Measurements from ENCODE around the gene TRIP6. TPM values are rescaled to one million over a fixed set of nuclear protein-coding genes. Genes with fewer than 3 reads are reported as not detected.
"Not testable (repeated sequence)": the region's sequence is repeated elsewhere in the genome, so short reads cannot be mapped to it uniquely, and the experiment has no call there.

Gene TRIP6
- total RNA-seq, 1 donor from 2014 or later = 99.9 TPM

DNA sequence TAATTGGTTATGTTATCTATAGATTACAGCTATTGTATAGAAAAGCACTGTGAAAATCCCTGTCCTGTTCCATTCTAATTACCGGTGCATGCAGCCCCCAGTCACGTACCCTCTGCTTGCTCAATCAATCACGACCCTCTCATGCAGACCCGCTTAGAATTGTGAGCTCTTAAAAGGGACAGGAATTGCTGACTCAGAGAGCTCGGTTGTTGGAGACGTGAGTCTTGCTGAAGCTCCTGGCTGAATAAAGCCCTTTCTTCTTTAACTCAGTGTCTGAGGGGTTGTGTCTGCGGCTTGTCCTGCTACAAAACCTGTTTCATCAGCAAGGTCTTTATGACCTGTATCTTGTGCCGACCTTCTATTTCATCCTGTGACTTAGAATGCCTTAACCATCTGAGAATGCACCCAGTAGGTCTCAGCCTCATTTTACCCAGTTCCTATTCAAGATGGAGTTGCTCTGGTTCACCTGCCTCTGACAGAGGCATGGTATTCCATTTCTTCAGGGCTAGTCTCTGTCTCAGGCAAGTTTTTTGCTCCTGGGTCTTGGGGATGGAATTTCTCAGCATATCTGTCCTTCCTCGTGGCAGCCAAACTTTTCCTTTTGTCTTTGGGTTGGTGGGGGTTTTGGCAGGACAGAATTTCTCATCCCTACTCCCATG, 52.7 kb downstream of the TRIP6 start:
- DNase-seq (ENCODE audit: low read depth); H3K9me3 ChIP-seq (ENCODE audit: insufficient read depth, low read depth, low read length); H2AFZ ChIP-seq (ENCODE audit: low read depth, low read length); H3K4me3 ChIP-seq (ENCODE audit: insufficient read depth, low read depth, low read length); H3K9ac ChIP-seq (ENCODE audit: low read length); H3K27ac Mint-ChIP-seq (ENCODE audit: unreplicated experiment); H3K27ac ChIP-seq (ENCODE audit: low read depth, low read length); H3K4me1 Mint-ChIP-seq (ENCODE audit: low read depth, unreplicated experiment); H3K36me3 Mint-ChIP-seq (ENCODE audit: low read depth, unreplicated experiment); H4K20me1 ChIP-seq (ENCODE audit: insufficient read depth, low read length); H3K9me3 Mint-ChIP-seq (ENCODE audit: unreplicated experiment); H3K4me3 Mint-ChIP-seq (ENCODE audit: unreplicated experiment); FAIRE-seq; H3K36me3 ChIP-seq (ENCODE audit: insufficient read depth, low read length); H3K79me2 ChIP-seq (ENCODE audit: insufficient read depth, low read length); H3K4me1 ChIP-seq (ENCODE audit: insufficient read depth, low read length); H3K4me2 ChIP-seq (ENCODE audit: low read length); H3K27me3 ChIP-seq (ENCODE audit: insufficient read depth, low read length): not testable (repeated sequence)
- H3K27me3 Mint-ChIP-seq (ENCODE audit: low read depth, unreplicated experiment) = peaks cover 27% of the 10 kb centered on the region

DNA sequence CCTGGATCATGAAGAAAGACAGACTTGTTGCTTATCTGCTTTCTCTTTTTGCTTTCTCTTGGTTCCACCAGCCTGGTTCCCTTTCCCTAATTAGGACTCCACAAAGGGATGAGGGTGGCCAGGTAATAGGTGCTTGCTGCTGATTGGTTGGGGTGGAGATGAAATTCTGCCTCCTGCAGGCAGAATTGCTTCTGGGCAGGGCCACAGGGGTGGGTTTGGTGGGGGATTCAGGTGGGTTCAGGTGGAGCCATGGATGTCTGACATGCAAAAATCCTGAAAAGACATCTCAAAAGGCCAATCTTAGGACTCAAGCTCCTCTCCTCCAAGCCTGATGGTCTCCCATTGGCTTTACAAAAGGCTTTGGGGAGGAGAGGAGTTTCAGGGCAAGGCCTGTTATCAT, 53.9 kb downstream of the TRIP6 start:
- Histone ChIP-seq H3K27ac (ENCODE audit: low read depth, low read length) (no peak overlapping the region), H3K4me2 (ENCODE audit: low read length) (no peak overlapping the region), H2AFZ (ENCODE audit: low read depth, low read length) (no peak overlapping the region), H3K36me3 (ENCODE audit: insufficient read depth, low read length) (no peaks in the 10 kb centered on the region), H3K9ac (ENCODE audit: low read length) (no peak overlapping the region), H3K4me1 (ENCODE audit: insufficient read depth, low read length) (no peaks in the 10 kb centered on the region), H3K9me3 (ENCODE audit: insufficient read depth, low read depth, low read length) (no peaks in the 10 kb centered on the region), H3K4me3 (ENCODE audit: insufficient read depth, low read depth, low read length) (no peak overlapping the region), H4K20me1 (ENCODE audit: insufficient read depth, low read length) (no peaks in the 10 kb centered on the region), H3K79me2 (ENCODE audit: insufficient read depth, low read length) (no peaks in the 10 kb centered on the region), H3K27me3 (ENCODE audit: insufficient read depth, low read length) (no peaks in the 10 kb centered on the region)
- FAIRE-seq (no peak), DNase-seq (ENCODE audit: low read depth) (no peak)
- no peak overlapping the region for H3K4me3 Mint-ChIP-seq (ENCODE audit: unreplicated experiment)
- no peak overlapping the region for H3K27ac Mint-ChIP-seq (ENCODE audit: unreplicated experiment)
- H3K4me1 Mint-ChIP-seq (ENCODE audit: low read depth, unreplicated experiment) = peaks cover 4% of the 10 kb centered on the region
- peaks cover 6% of the 10 kb centered on the region for H3K9me3 Mint-ChIP-seq (ENCODE audit: unreplicated experiment)
- no peaks in the 10 kb centered on the region for H3K36me3 Mint-ChIP-seq (ENCODE audit: low read depth, unreplicated experiment)
- TF ChIP-seq EZH2 (IDR thresholded peaks at IDR 0.05; ENCODE audit: insufficient read depth, low read length) (no peak), CTCF (IDR thresholded peaks at IDR 0.05; ENCODE audit: insufficient read depth, low read depth, low read length) (no peak)
- peaks cover 27% of the 10 kb centered on the region for H3K27me3 Mint-ChIP-seq (ENCODE audit: low read depth, unreplicated experiment)

Small RNA genes within 50 kb of the gene (microRNA-seq; reads per million reads assigned to microRNA genes)
- gene MIR6875 = 3.0 reads per million, percentile 6 among the genes with 10 or more reads in this experiment

Other genes with a start within 250 kb of the TRIP6 start
- 0.26 and 0.50 TPM in 2 replicates for gene TFR2, start 225.8 kb upstream of the TRIP6 start, total RNA-seq
- gene ACTL6B, start 210.9 kb upstream of the TRIP6 start, total RNA-seq = not detected in 2 replicates
- 270 and 274 TPM in 2 replicates for gene GNB2, start 193.6 kb upstream of the TRIP6 start, total RNA-seq
- 21.3 and 23.2 TPM in 2 replicates for gene GIGYF1, start 173.1 kb upstream of the TRIP6 start, total RNA-seq
- gene POP7, start 161.3 kb upstream of the TRIP6 start, total RNA-seq = 39.1 and 40.6 TPM in 2 replicates
- not detected in 2 replicates for gene EPO, start 146.9 kb upstream of the TRIP6 start, total RNA-seq
- gene ZAN, start 133.8 kb upstream of the TRIP6 start, total RNA-seq = not detected in 2 replicates
- 62.4 and 73.6 TPM in 2 replicates for gene EPHB4, start 39.9 kb upstream of the TRIP6 start, total RNA-seq
- gene SLC12A9, start 14.7 kb upstream of the TRIP6 start, total RNA-seq = 26.7 and 30.5 TPM in 2 replicates
- gene SRRT, start 7.7 kb downstream of the TRIP6 start, total RNA-seq = 112 and 118 TPM in 2 replicates
- gene UFSP1, start 22.3 kb downstream of the TRIP6 start, total RNA-seq = 2.7 and 3.3 TPM in 2 replicates
- 12.1 and 18.9 TPM in 2 replicates for gene ACHE, start 28.5 kb downstream of the TRIP6 start, total RNA-seq
- 0.61 TPM in 1 of 2 replicates, not detected in the other for gene MUC3A, start 82.1 kb downstream of the TRIP6 start, total RNA-seq
- 2.5 and 2.8 TPM in 2 replicates for gene MUC12, start 102.2 kb downstream of the TRIP6 start, total RNA-seq
- gene MUC17, start 152.7 kb downstream of the TRIP6 start, total RNA-seq = not detected in 2 replicates
- 24.2 and 24.4 TPM in 2 replicates for gene TRIM56, start 218.1 kb downstream of the TRIP6 start, total RNA-seq

Measured in astrocyte (in vitro differentiated cells and primary cell).